Measurements from ENCODE around the gene NANOS3.

NANOS3 gene

GRCh38 chr19:13865571-13866462 lies 11.1 kb upstream of the NANOS3 start:
- peak overlapping the region; percentile 58 for H3K4me3 ChIP-seq (ENCODE audit: control insufficient read depth, low read depth, low read length)
- no peak for DNase-seq (ENCODE audit: low read depth)
- TF ChIP-seq CTCF (IDR thresholded peaks at IDR 0.05; ENCODE audit: control insufficient read depth, insufficient read depth, low read depth, low read length, missing control alignments), result no peak

- H3K4me3 ChIP-seq (ENCODE audit: control insufficient read depth, low read depth, low read length), result peak overlapping the region; percentile 58
- no peak for TF ChIP-seq CTCF (IDR thresholded peaks at IDR 0.05; ENCODE audit: control insufficient read depth, insufficient read depth, low read depth, low read length, missing control alignments)
- no peak for DNase-seq (ENCODE audit: low read depth)
Measured at GRCh38 chr19:13866463-13867046, 10.4 kb upstream of the NANOS3 start.

- no peak overlapping the region for H3K4me3 ChIP-seq (ENCODE audit: control insufficient read depth, low read depth, low read length)
- DNase-seq (ENCODE audit: low read depth), result no peak
- no peak for TF ChIP-seq CTCF (IDR thresholded peaks at IDR 0.05; ENCODE audit: control insufficient read depth, insufficient read depth, low read depth, low read length, missing control alignments)
Measured at GRCh38 chr19:13868663-13869062, 8.3 kb upstream of the NANOS3 start.

GRCh38 chr19:13869281-13869680 lies 7.7 kb upstream of the NANOS3 start:
- no peak overlapping the region for H3K4me3 ChIP-seq (ENCODE audit: control insufficient read depth, low read depth, low read length)
- DNase-seq (ENCODE audit: low read depth), result no peak
- TF ChIP-seq CTCF (IDR thresholded peaks at IDR 0.05; ENCODE audit: control insufficient read depth, insufficient read depth, low read depth, low read length, missing control alignments), result no peak

- no peak overlapping the region for H3K4me3 ChIP-seq (ENCODE audit: control insufficient read depth, low read depth, low read length)
- TF ChIP-seq CTCF (IDR thresholded peaks at IDR 0.05; ENCODE audit: control insufficient read depth, insufficient read depth, low read depth, low read length, missing control alignments), result no peak
- no peak for DNase-seq (ENCODE audit: low read depth)
Measured at GRCh38 chr19:13870873-13871272, 6.1 kb upstream of the NANOS3 start.

GRCh38 chr19:13872339-13872694 lies 4.6 kb upstream of the NANOS3 start:
- H3K4me3 ChIP-seq (ENCODE audit: control insufficient read depth, low read depth, low read length), result no peak overlapping the region; the same call in 1 of the 2 replicates
- no peak for DNase-seq (ENCODE audit: low read depth)
- TF ChIP-seq CTCF (IDR thresholded peaks at IDR 0.05; ENCODE audit: control insufficient read depth, insufficient read depth, low read depth, low read length, missing control alignments), result no peak

All from AG09309 (cell line).